ENCODE data around the gene MLYCD.

The MLYCD gene

DNA sequence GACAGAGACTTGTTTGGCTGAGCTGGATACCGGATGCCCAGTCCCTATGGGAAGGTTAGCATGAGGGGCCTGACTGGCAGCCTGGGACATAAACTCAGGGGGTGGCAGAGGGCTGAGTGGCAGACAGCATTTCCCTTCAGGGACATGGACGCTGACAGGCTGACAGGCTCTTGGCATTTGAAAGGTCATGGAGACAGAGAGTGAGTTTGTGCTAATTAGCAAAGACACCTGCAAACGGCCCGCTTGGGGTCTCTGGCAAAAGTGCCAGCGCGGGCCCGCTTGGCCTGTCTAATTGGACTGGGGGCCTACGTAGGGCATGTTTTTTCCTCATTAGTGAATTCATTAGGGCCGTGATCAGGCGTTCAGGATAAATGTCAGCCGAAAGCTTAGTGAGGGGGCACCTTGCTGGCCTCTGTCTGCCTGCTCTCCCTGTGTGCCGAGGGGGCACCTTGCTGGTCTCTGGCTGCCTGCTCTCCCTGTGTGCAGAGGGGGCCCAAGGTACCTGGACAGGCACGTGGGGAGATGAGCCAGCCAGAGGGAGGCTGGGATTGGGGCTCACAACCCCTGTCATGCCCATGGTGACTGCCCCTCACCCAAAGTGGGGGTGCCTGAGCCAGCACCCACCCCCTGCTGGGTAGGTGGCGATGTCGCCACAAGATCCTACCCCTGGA is 76.8 kb downstream of the MLYCD start:
- H3K27me3 ChIP-seq (ENCODE audit: insufficient read depth, low read length), result peaks cover 3% of the 10 kb centered on the region
- H2AFZ ChIP-seq (ENCODE audit: low read length), result no peak overlapping the region
- no peaks in the 10 kb centered on the region for H3K79me2 ChIP-seq (ENCODE audit: insufficient read depth, low read length)
- no peak for TF ChIP-seq EZH2 (IDR thresholded peaks at IDR 0.05; ENCODE audit: borderline replicate concordance, low read length)
- TF ChIP-seq CTCF (IDR thresholded peaks at IDR 0.05; ENCODE audit: low read length), result no peak
- no peak overlapping the region for H3K27ac ChIP-seq (ENCODE audit: low read depth, low read length, poor library complexity, severe bottlenecking)
- no peaks in the 10 kb centered on the region for H3K9me2 ChIP-seq (ENCODE audit: low read depth, low read length)
- no peaks in the 10 kb centered on the region for H3K4me1 ChIP-seq (ENCODE audit: insufficient read depth, low read length, severe bottlenecking)
- H3F3A ChIP-seq (ENCODE audit: insufficient read depth, low read length), result no peaks in the 10 kb centered on the region
- H3K36me3 ChIP-seq (ENCODE audit: insufficient read depth, low read length), result no peaks in the 10 kb centered on the region
- no peak overlapping the region for H3K9ac ChIP-seq (ENCODE audit: low read length)
- no peak overlapping the region for H3K4me2 ChIP-seq (ENCODE audit: low read length)
- no peaks in the 10 kb centered on the region for H3K9me3 ChIP-seq (ENCODE audit: low read length)
- H3K4me3 ChIP-seq (ENCODE audit: low read depth, low read length, poor library complexity, severe bottlenecking), result no peak overlapping the region
- H4K20me1 ChIP-seq (ENCODE audit: insufficient read depth, low read length), result no peaks in the 10 kb centered on the region
